Endodermal cell (in vitro differentiated cells): Measurements from ENCODE around the gene MRPS23. TPM values are rescaled to one million over a fixed set of nuclear protein-coding genes. Genes with fewer than 3 reads are reported as not detected.

Experiments
- DNase-seq: peaks from one replicate; pipeline ENCODE4 v3.0.0-alpha.2; 2017
- H3K27ac ChIP-seq: 2 replicates; pipeline ENCODE4 v1.5.1; 2013; ENCODE audit warnings: mild to moderate bottlenecking, low read depth, low read length, moderate library complexity
- H3K27me3 ChIP-seq: 2 replicates; pipeline ENCODE4 v1.6.1; 2013; ENCODE audit warnings: mild to moderate bottlenecking, low read length, moderate library complexity; ENCODE audit not compliant: insufficient read depth, control insufficient read depth, poor library complexity, severe bottlenecking
- H3K36me3 ChIP-seq: 2 replicates; pipeline ENCODE4 v1.7.0; 2013; ENCODE audit warnings: mild to moderate bottlenecking, low read length, moderate library complexity; ENCODE audit not compliant: control insufficient read depth, insufficient read depth
- H3K4me1 ChIP-seq: one replicate; pipeline ENCODE4 v1.7.0; 2013; ENCODE audit warnings: low read length; ENCODE audit not compliant: control insufficient read depth, insufficient read depth
- H3K4me3 ChIP-seq: 2 replicates; pipeline ENCODE4 v1.5.1; 2013; ENCODE audit warnings: mild to moderate bottlenecking, low read length, moderate library complexity
- H3K9ac ChIP-seq: 2 replicates; pipeline ENCODE4 v1.6.1; 2013; ENCODE audit warnings: mild to moderate bottlenecking, low read length, moderate library complexity; ENCODE audit not compliant: poor library complexity, severe bottlenecking; ENCODE audit errors: extremely low read depth
- H3K9me3 ChIP-seq: 2 replicates; pipeline ENCODE4 v1.6.1; 2013; ENCODE audit warnings: mild to moderate bottlenecking, low read length, moderate library complexity; ENCODE audit not compliant: control insufficient read depth
- H3K27ac Mint-ChIP-seq: 2 replicates; pipeline ENCODE4 v1.8.0; 2020; ENCODE audit warnings: mixed read lengths
- H3K27me3 Mint-ChIP-seq: 2 replicates; pipeline ENCODE4 v1.8.0; 2021; ENCODE audit warnings: mild to moderate bottlenecking, mixed read lengths; ENCODE audit not compliant: insufficient read depth
- H3K36me3 Mint-ChIP-seq: 2 replicates; pipeline ENCODE4 v1.8.0; 2020; ENCODE audit warnings: low read depth, mixed read lengths
- H3K4me1 Mint-ChIP-seq: 2 replicates; pipeline ENCODE4 v1.8.0; 2020; ENCODE audit warnings: mixed read lengths
- H3K4me3 Mint-ChIP-seq: 2 replicates; pipeline ENCODE4 v1.8.0; 2020; ENCODE audit warnings: mild to moderate bottlenecking, moderate library complexity, mixed read lengths
- H3K9me3 Mint-ChIP-seq: 2 replicates; pipeline ENCODE4 v1.8.0; 2020; ENCODE audit warnings: mild to moderate bottlenecking, mixed read lengths
- CTCF ChIP-seq: fragments of 200-600 bp; sonication (generic); conservative IDR thresholded peaks from 2 replicates; pipeline ENCODE4 v1.5.0; 2021; ENCODE audit warnings: antibody characterized with exemption, mild to moderate bottlenecking
- WGBS, 2 experiments: methylation state at CpG; one replicate each; pipeline versions ENCODE4 v1.1.5 to v1.1.7; 2013; ENCODE audit warnings: missing lambda C conversion rate in 2 of 2, mixed read lengths in 1 of 2; ENCODE audit not compliant: insufficient coverage in 1 of 2, insufficient read length in 1 of 2; 5-methylcytosine and 5-hydroxymethylcytosine counted together
- total RNA-seq, 2 donors: library from RNA; stranded (reverse); fragmentation: NEBNext Ultra II Directional in 1 of 2; extraction: Animal tissue kit (Norgen Biotek cat#: 25700) in 1 of 2; gene quantifications; 2 replicates in 1 of 2; 3 replicates in 1 of 2; pipeline ENCODE4 v1.2.1, GENCODE V29; 2021

The MRPS23 gene
- total RNA-seq, 2 donors from 2014 or later, result 43.9 to 49.2 TPM

- Mint-ChIP-seq H3K27ac (no peak overlapping the region), H3K36me3 (peaks cover 25% of the 10 kb centered on the region), H3K4me3 (no peak overlapping the region), H3K27me3 (peaks cover 60% of the 10 kb centered on the region), H3K9me3 (peaks cover 8% of the 10 kb centered on the region), H3K4me1 (peaks cover 61% of the 10 kb centered on the region)
- Histone ChIP-seq H3K4me3 (no peak overlapping the region), H3K9ac (no peak overlapping the region), H3K9me3 (no peaks in the 10 kb centered on the region), H3K36me3 (peaks cover 25% of the 10 kb centered on the region), H3K27ac (no peak overlapping the region), H3K27me3 (no peaks in the 10 kb centered on the region), H3K4me1 (peaks cover 37% of the 10 kb centered on the region)
- DNase-seq, result no peak
- WGBS, 2 experiments, result 92 to 100% methylated on average over 3 to 8 of the region's 8 CpGs
- TF ChIP-seq CTCF, result no peak
Measured at GRCh38 chr17:57871863-57872262, 22.0 kb upstream of the MRPS23 start.

DNA sequence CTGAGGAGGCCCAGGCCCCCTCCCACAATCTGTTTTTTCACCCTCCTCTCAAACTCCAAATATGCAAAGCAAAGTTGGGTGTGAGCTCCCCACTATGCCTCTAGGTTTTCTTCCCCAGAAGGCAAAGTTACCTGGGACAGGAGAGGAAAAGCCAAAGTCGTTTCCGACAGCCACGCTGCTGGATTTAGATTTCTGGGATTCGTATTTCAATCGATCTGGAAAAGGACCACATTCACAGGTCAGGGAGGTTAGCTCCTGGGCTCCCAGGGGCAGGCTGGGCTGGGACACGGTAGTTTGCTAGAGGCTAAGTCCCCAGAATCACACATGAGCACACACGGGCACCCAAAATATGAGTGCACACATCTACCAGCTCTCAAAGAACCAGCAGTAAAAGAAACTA lies 21.3 kb upstream of the MRPS23 start:
- H3K27ac ChIP-seq, result no peak overlapping the region
- Mint-ChIP-seq H3K4me1 (peaks cover 55% of the 10 kb centered on the region), H3K4me3 (no peak overlapping the region), H3K36me3 (peaks cover 28% of the 10 kb centered on the region), H3K9me3 (peaks cover 8% of the 10 kb centered on the region), H3K27ac (no peak overlapping the region), H3K27me3 (peaks cover 64% of the 10 kb centered on the region)
- no peaks in the 10 kb centered on the region for H3K27me3 ChIP-seq
- TF ChIP-seq CTCF, result no peak
- peaks cover 27% of the 10 kb centered on the region for H3K36me3 ChIP-seq
- peaks cover 37% of the 10 kb centered on the region for H3K4me1 ChIP-seq
- no peaks in the 10 kb centered on the region for H3K9me3 ChIP-seq
- WGBS, 2 experiments, result 87 to 92% methylated on average over 7 of the region's 7 CpGs
- no peak overlapping the region for H3K9ac ChIP-seq
- no peak for DNase-seq
- no peak overlapping the region for H3K4me3 ChIP-seq

DNA sequence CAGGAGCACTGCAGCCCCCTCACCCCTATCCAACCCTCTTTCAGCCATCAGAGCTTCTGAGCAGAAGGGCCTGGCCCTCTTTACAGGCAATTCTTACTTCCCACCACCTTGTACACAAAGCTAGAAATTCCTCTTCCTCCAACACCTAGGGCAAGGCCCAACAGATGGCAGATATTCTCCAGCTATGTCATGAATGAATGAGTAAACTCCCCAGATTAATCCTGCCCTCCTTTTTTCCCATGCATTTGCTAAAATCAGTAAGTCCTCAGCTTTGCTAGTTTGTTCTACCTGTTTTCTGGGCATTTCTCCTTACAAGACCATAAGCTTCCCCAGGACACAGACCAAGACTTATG lies 20.4 kb upstream of the MRPS23 start:
- no peaks in the 10 kb centered on the region for H3K9me3 ChIP-seq
- no peaks in the 10 kb centered on the region for H3K27me3 ChIP-seq
- Mint-ChIP-seq H3K36me3 (peaks cover 32% of the 10 kb centered on the region), H3K9me3 (peaks cover 8% of the 10 kb centered on the region), H3K27me3 (peaks cover 72% of the 10 kb centered on the region), H3K4me3 (no peak overlapping the region), H3K27ac (no peak overlapping the region), H3K4me1 (peaks cover 47% of the 10 kb centered on the region)
- TF ChIP-seq CTCF, result no peak
- H3K4me3 ChIP-seq, result no peak overlapping the region
- DNase-seq, result no peak
- no peak overlapping the region for H3K9ac ChIP-seq
- peaks cover 29% of the 10 kb centered on the region for H3K36me3 ChIP-seq
- peaks cover 30% of the 10 kb centered on the region for H3K4me1 ChIP-seq
- H3K27ac ChIP-seq, result no peak overlapping the region
